Adipocyte (in vitro differentiated cells): ENCODE results near the gene MFF.

Experiments used
- DNase-seq: peaks from one replicate; pipeline ENCODE4 v3.0.0-alpha.2; 2015; ENCODE audit warnings: low read depth
- H3K27me3 ChIP-seq: replicated peaks from 2 replicates; pipeline ENCODE4 v1.7.0; 2013; ENCODE audit warnings: mild to moderate bottlenecking, low read length, moderate library complexity; ENCODE audit not compliant: control insufficient read depth, insufficient read depth
- H3K36me3 ChIP-seq: 2 replicates; pipeline ENCODE4 v1.7.0; 2013; ENCODE audit warnings: low read length, mild to moderate bottlenecking, moderate library complexity; ENCODE audit not compliant: control insufficient read depth, insufficient read depth, severe bottlenecking
- H3K4me1 ChIP-seq: 2 replicates; pipeline ENCODE4 v1.7.0; 2013; ENCODE audit warnings: mild to moderate bottlenecking, low read length, moderate library complexity; ENCODE audit not compliant: control insufficient read depth, insufficient read depth
- H3K4me3 ChIP-seq: 2 replicates; pipeline ENCODE4 v1.7.0; 2013; ENCODE audit warnings: mild to moderate bottlenecking, low read length, moderate library complexity
- H3K9ac ChIP-seq: 2 replicates; pipeline ENCODE4 v1.7.0; 2013; ENCODE audit warnings: mild to moderate bottlenecking, low read length, moderate library complexity
- H3K9me3 ChIP-seq: 2 replicates; pipeline ENCODE4 v1.7.0; 2013; ENCODE audit warnings: mild to moderate bottlenecking, low read length, moderate library complexity; ENCODE audit not compliant: control insufficient read depth

Gene MFF

GRCh38 chr2:227394401-227394800 lies 69.3 kb downstream of the MFF start:
- Histone ChIP-seq H3K27me3 (no peaks in the 10 kb centered on the region), H3K9me3 (no peaks in the 10 kb centered on the region), H3K36me3 (no peaks in the 10 kb centered on the region), H3K9ac (no peak overlapping the region), H3K4me3 (no peak overlapping the region), H3K4me1 (peaks cover 5% of the 10 kb centered on the region)
- no peak for DNase-seq

- H3K9ac ChIP-seq = no peak overlapping the region
- H3K27me3 ChIP-seq = no peaks in the 10 kb centered on the region
- H3K4me1 ChIP-seq = peaks cover 5% of the 10 kb centered on the region
- H3K9me3 ChIP-seq = no peaks in the 10 kb centered on the region
- H3K36me3 ChIP-seq = no peaks in the 10 kb centered on the region
- no peak overlapping the region for H3K4me3 ChIP-seq
- DNase-seq = no peak
Measured at GRCh38 chr2:227395556-227395955, 70.5 kb downstream of the MFF start.

- no peak overlapping the region for H3K4me3 ChIP-seq
- H3K9ac ChIP-seq = no peak overlapping the region
- H3K9me3 ChIP-seq = no peaks in the 10 kb centered on the region
- no peaks in the 10 kb centered on the region for H3K36me3 ChIP-seq
- no peak for DNase-seq
- no peaks in the 10 kb centered on the region for H3K27me3 ChIP-seq
- peaks cover 5% of the 10 kb centered on the region for H3K4me1 ChIP-seq
Measured at GRCh38 chr2:227397562-227397961, 72.5 kb downstream of the MFF start.

- DNase-seq = no peak
- Histone ChIP-seq H3K9ac (no peak overlapping the region), H3K4me1 (no peaks in the 10 kb centered on the region), H3K27me3 (no peaks in the 10 kb centered on the region), H3K4me3 (no peak overlapping the region), H3K36me3 (no peaks in the 10 kb centered on the region), H3K9me3 (no peaks in the 10 kb centered on the region)
Measured at GRCh38 chr2:227398684-227399670, 73.9 kb downstream of the MFF start.

GRCh38 chr2:227401550-227401949 lies 76.5 kb downstream of the MFF start:
- DNase-seq = no peak
- Histone ChIP-seq H3K4me3 (no peak overlapping the region), H3K9ac (no peak overlapping the region), H3K9me3 (no peaks in the 10 kb centered on the region), H3K27me3 (no peaks in the 10 kb centered on the region), H3K36me3 (no peaks in the 10 kb centered on the region), H3K4me1 (peaks cover 4% of the 10 kb centered on the region)

- no peaks in the 10 kb centered on the region for H3K27me3 ChIP-seq
- peaks cover 11% of the 10 kb centered on the region for H3K4me1 ChIP-seq
- H3K9ac ChIP-seq = no peak overlapping the region
- no peak for DNase-seq
- H3K4me3 ChIP-seq = no peak overlapping the region
- no peaks in the 10 kb centered on the region for H3K9me3 ChIP-seq
- H3K36me3 ChIP-seq = no peaks in the 10 kb centered on the region
Measured at GRCh38 chr2:227402321-227402720, 77.3 kb downstream of the MFF start.

GRCh38 chr2:227402959-227403358 lies 77.9 kb downstream of the MFF start:
- Histone ChIP-seq H3K27me3 (no peaks in the 10 kb centered on the region), H3K9me3 (no peaks in the 10 kb centered on the region), H3K36me3 (no peaks in the 10 kb centered on the region), H3K9ac (no peak overlapping the region), H3K4me3 (no peak overlapping the region), H3K4me1 (peaks cover 11% of the 10 kb centered on the region)
- DNase-seq = no peak

- no peak overlapping the region for H3K4me3 ChIP-seq
- H3K27me3 ChIP-seq = no peaks in the 10 kb centered on the region
- H3K9ac ChIP-seq = no peak overlapping the region
- H3K36me3 ChIP-seq = no peaks in the 10 kb centered on the region
- peaks cover 11% of the 10 kb centered on the region for H3K4me1 ChIP-seq
- no peak for DNase-seq
- H3K9me3 ChIP-seq = no peaks in the 10 kb centered on the region
Measured at GRCh38 chr2:227404585-227405271, 79.7 kb downstream of the MFF start.

GRCh38 chr2:227406177-227407031 lies 81.4 kb downstream of the MFF start:
- H3K9ac ChIP-seq = peak overlapping the region; percentile 55

More at GRCh38 chr2:227406177-227407031, 81.4 kb downstream of the MFF start:
- H3K4me1 ChIP-seq = peaks cover 11% of the 10 kb centered on the region
- H3K36me3 ChIP-seq = no peaks in the 10 kb centered on the region
- peak; percentile 99 for DNase-seq
- peak overlapping the region; percentile 43 for H3K4me3 ChIP-seq
- H3K9me3 ChIP-seq = no peaks in the 10 kb centered on the region
- no peaks in the 10 kb centered on the region for H3K27me3 ChIP-seq
